ENCODE measurements around the gene ACTBL2. TPM values are rescaled to one million over a fixed set of nuclear protein-coding genes. Genes with fewer than 3 reads are reported as not detected.

Gene ACTBL2
- polyA plus RNA-seq, 1 donor (not counting 4 experiments of a cell fraction or from before 2014, with no cell fraction given): 0.68 TPM

DNA sequence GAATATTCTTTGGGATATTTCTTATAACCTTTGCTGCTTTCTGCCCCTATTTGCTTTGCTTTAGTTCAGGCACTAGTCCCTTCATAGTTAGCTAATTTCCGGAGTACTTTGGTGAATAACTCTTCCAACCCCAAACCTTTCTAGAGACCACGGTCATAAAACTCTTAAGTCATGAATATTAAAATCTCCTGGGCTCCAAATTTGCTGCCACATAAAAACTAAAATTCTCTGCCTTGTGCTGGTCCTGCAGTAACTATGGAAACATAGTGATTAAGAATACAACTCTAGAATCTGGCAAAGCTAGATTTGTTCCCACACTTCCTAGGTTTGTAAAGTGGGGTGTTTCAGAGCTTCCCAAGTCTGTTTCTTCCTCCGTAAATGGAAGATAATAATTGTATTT lies 10.0 kb upstream of the ACTBL2 start:
- FAIRE-seq: no peak

DNA sequence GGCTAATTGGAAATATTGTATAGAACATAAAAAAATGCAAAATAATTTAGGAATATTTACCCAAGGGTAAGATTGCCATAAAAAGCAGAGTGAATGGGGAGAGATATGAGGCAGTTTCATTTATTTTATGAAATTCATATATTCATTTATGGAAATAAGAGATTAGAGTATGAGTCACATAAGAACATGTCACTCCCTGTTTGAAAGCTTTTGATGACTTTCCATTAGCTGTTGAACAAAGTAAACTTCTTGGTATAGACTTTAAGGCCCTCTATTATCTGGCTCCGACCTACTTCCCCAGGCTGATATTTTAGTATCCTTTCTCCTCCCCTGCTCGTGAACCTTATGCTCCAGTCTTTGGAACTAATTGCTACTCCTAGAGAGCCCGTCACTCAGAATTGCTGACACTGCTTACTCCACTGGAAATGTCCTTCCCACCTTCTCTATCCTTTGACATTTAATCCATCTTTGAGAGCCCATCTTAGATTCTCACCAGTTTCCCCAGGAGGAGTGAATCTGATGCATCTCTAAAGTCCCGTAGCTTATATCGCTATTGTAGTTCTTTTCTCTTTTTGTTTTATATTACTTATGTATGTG lies 8.9 kb upstream of the ACTBL2 start:
- Histone ChIP-seq H3K27ac (ENCODE audit: control insufficient read depth, insufficient read depth, low read length) (no peak overlapping the region), H3K9me1 (ENCODE audit: control insufficient read depth, extremely low read depth, insufficient read depth, low read length) (peaks cover 4% of the 10 kb centered on the region), H3K4me2 (ENCODE audit: control insufficient read depth, extremely low read depth, insufficient read depth, low read depth, low read length) (no peak overlapping the region), H3K9me3 (ENCODE audit: control insufficient read depth, low read depth, low read length) (no peaks in the 10 kb centered on the region), H3K36me3 (ENCODE audit: control insufficient read depth in 2 of 2, extremely low read depth in 1 of 2, insufficient read depth in 2 of 2, low read length in 2 of 2) (no peaks in the 10 kb centered on the region), H4K20me1 (ENCODE audit: control insufficient read depth, extremely low read depth, insufficient read depth, low read length) (no peaks in the 10 kb centered on the region), H3K4me3 (ENCODE audit: control insufficient read depth in 2 of 3, extremely low read depth in 1 of 3, insufficient read depth in 2 of 3, low read depth in 1 of 3, low read length in 3 of 3) (no peak overlapping the region), H3K79me2 (ENCODE audit: control insufficient read depth, insufficient read depth, low read length) (no peaks in the 10 kb centered on the region), H3K9ac (ENCODE audit: control insufficient read depth, extremely low read depth, insufficient read depth, low read length) (no peak overlapping the region), H3K27me3 (ENCODE audit: control insufficient read depth, extremely low read depth, insufficient read depth, low read length) (no peaks in the 10 kb centered on the region), H2AFZ (ENCODE audit: control insufficient read depth, low read length) (no peak overlapping the region), H3K4me1 (ENCODE audit: control insufficient read depth, extremely low read depth, insufficient read depth, low read length) (peaks cover 42% of the 10 kb centered on the region)
- TF ChIP-seq, protein P1, sequence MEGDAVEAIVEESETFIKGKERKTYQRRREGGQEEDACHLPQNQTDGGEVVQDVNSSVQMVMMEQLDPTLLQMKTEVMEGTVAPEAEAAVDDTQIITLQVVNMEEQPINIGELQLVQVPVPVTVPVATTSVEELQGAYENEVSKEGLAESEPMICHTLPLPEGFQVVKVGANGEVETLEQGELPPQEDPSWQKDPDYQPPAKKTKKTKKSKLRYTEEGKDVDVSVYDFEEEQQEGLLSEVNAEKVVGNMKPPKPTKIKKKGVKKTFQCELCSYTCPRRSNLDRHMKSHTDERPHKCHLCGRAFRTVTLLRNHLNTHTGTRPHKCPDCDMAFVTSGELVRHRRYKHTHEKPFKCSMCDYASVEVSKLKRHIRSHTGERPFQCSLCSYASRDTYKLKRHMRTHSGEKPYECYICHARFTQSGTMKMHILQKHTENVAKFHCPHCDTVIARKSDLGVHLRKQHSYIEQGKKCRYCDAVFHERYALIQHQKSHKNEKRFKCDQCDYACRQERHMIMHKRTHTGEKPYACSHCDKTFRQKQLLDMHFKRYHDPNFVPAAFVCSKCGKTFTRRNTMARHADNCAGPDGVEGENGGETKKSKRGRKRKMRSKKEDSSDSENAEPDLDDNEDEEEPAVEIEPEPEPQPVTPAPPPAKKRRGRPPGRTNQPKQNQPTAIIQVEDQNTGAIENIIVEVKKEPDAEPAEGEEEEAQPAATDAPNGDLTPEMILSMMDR (optimal IDR thresholded peaks at IDR 0.05 in 1 of 3, IDR thresholded peaks at IDR 0.05 in 1 of 3, conservative IDR thresholded peaks at IDR 0.05 in 1 of 3; ENCODE audit: extremely low read depth in 1 of 3, insufficient read depth in 2 of 3, low read length in 3 of 3): no peak
- no peak for TF ChIP-seq EZH2 (IDR thresholded peaks at IDR 0.05; ENCODE audit: low read length)
- no peak for DNase-seq (ENCODE audit: low read depth, low spot score)
- FAIRE-seq: no peak
- dilution Hi-C loops (cut with MboI; ENCODE audit: extremely low pct_ligation_motif_present, low sequenced_read_pairs): no loop called here

More for the DNA sequence above, 10.0 kb upstream of the ACTBL2 start:
- Histone ChIP-seq H3K9ac (ENCODE audit: control insufficient read depth, extremely low read depth, insufficient read depth, low read length) (no peak overlapping the region), H3K9me1 (ENCODE audit: control insufficient read depth, extremely low read depth, insufficient read depth, low read length) (peaks cover 4% of the 10 kb centered on the region), H3K9me3 (ENCODE audit: control insufficient read depth, low read depth, low read length) (no peaks in the 10 kb centered on the region), H3K27me3 (ENCODE audit: control insufficient read depth, extremely low read depth, insufficient read depth, low read length) (no peaks in the 10 kb centered on the region), H3K36me3 (ENCODE audit: control insufficient read depth in 2 of 2, extremely low read depth in 1 of 2, insufficient read depth in 2 of 2, low read length in 2 of 2) (no peaks in the 10 kb centered on the region), H2AFZ (ENCODE audit: control insufficient read depth, low read length) (no peak overlapping the region), H3K27ac (ENCODE audit: control insufficient read depth, insufficient read depth, low read length) (no peak overlapping the region), H3K4me3 (ENCODE audit: control insufficient read depth in 2 of 3, extremely low read depth in 1 of 3, insufficient read depth in 2 of 3, low read depth in 1 of 3, low read length in 3 of 3) (no peak overlapping the region), H4K20me1 (ENCODE audit: control insufficient read depth, extremely low read depth, insufficient read depth, low read length) (no peaks in the 10 kb centered on the region), H3K4me2 (ENCODE audit: control insufficient read depth, extremely low read depth, insufficient read depth, low read depth, low read length) (no peak overlapping the region), H3K4me1 (ENCODE audit: control insufficient read depth, extremely low read depth, insufficient read depth, low read length) (peaks cover 42% of the 10 kb centered on the region), H3K79me2 (ENCODE audit: control insufficient read depth, insufficient read depth, low read length) (no peaks in the 10 kb centered on the region)
- no peak for TF ChIP-seq EZH2 (IDR thresholded peaks at IDR 0.05; ENCODE audit: low read length)
- TF ChIP-seq, protein P1 (optimal IDR thresholded peaks at IDR 0.05 in 1 of 3, IDR thresholded peaks at IDR 0.05 in 1 of 3, conservative IDR thresholded peaks at IDR 0.05 in 1 of 3; ENCODE audit: extremely low read depth in 1 of 3, insufficient read depth in 2 of 3, low read length in 3 of 3): no peak
- no peak for DNase-seq (ENCODE audit: low read depth, low spot score)
- dilution Hi-C loops (cut with MboI; ENCODE audit: extremely low pct_ligation_motif_present, low sequenced_read_pairs): no loop called here

Measured in keratinocyte (primary cell).